OCI-LY7 (cell line): ENCODE data around the gene ZSCAN31.

Experiments
- EZH2phosphoT487 ChIP-seq: fragments of 200-600 bp; sonication (generic); IDR thresholded peaks from 2 replicates; pipeline ENCODE4 v1.6.1; 2018; ENCODE audit warnings: low read depth, borderline replicate concordance, mild to moderate bottlenecking, mixed run types, antibody characterized with exemption, low read length, moderate library complexity, mixed read lengths
- TF ChIP-seq, protein P1 (sequence below): fragments of 200-600 bp; sonication (generic); conservative IDR thresholded peaks from 2 replicates; pipeline ENCODE4 v1.5.1; 2014; ENCODE audit warnings: mild to moderate bottlenecking, antibody characterized with exemption, low read length, moderate library complexity, mixed read lengths

DNA sequence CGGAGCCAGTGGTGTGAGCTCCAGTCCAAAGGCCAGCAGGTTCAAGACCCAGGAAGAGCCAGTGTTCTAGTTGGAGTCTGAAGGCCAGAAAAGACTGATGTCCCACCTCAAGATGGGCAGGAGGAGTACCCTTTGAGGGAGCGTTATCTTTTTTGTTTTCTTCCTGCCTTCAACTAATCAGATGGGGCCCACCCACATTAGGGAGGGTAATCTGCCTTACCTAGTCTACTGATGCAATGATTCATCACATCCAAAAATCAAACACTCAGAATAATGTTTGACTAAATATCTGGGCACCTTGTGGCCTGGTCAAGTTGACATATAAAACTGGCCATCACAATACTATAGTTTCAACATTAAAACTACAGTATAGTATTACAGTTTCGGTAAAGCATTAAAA, 33.5 kb upstream of the ZSCAN31 start:
- TF ChIP-seq, protein P1, sequence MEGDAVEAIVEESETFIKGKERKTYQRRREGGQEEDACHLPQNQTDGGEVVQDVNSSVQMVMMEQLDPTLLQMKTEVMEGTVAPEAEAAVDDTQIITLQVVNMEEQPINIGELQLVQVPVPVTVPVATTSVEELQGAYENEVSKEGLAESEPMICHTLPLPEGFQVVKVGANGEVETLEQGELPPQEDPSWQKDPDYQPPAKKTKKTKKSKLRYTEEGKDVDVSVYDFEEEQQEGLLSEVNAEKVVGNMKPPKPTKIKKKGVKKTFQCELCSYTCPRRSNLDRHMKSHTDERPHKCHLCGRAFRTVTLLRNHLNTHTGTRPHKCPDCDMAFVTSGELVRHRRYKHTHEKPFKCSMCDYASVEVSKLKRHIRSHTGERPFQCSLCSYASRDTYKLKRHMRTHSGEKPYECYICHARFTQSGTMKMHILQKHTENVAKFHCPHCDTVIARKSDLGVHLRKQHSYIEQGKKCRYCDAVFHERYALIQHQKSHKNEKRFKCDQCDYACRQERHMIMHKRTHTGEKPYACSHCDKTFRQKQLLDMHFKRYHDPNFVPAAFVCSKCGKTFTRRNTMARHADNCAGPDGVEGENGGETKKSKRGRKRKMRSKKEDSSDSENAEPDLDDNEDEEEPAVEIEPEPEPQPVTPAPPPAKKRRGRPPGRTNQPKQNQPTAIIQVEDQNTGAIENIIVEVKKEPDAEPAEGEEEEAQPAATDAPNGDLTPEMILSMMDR: no peak
- TF ChIP-seq EZH2phosphoT487: no peak
